Right lung (tissue), 5 donors: Measurements from ENCODE around the gene DIDO1. TPM values are rescaled to one million over a fixed set of nuclear protein-coding genes. Genes with fewer than 3 reads are reported as not detected.
A peak's percentile ranks its signal among the peaks of the same experiment; 100 is the strongest.
"Not testable (repeated sequence)": the region's sequence is repeated elsewhere in the genome, so short reads cannot be mapped to it uniquely, and the experiment has no call there.

Experiments used
- DNase-seq, 2 donors: peaks; one replicate each; pipeline ENCODE4 v3.0.0-alpha.2; 2013
- polyA plus RNA-seq, 5 donors: library from polyadenylated mRNA; unstranded; fragments of 120-200 nt; gene quantifications; one replicate each; pipeline versions ENCODE4 v1.2.1 to v1.2.3, GENCODE V29; 2013; ENCODE audit warnings: inconsistent platforms in 1 of 5, low replicate concordance in 1 of 5; ENCODE audit not compliant: insufficient read length in 5 of 5, insufficient read depth in 1 of 5

Gene DIDO1
- polyA plus RNA-seq, 5 donors, result 55.9 to 61.5 (median 58.6) TPM

GRCh38 chr20:62881662-62882395 is 44.5 kb downstream of the DIDO1 start:
- no peak for DNase-seq

GRCh38 chr20:62880935-62881661 is 45.2 kb downstream of the DIDO1 start:
- no peak for DNase-seq

GRCh38 chr20:62880147-62880934 is 46.0 kb downstream of the DIDO1 start:
- no peak for DNase-seq

- no peak for DNase-seq
These were observed 46.8 kb downstream of the DIDO1 start for GRCh38 chr20:62879275-62880146.

GRCh38 chr20:62878244-62879038 is 47.9 kb downstream of the DIDO1 start:
- DNase-seq, result no peak

GRCh38 chr20:62876902-62877816 is 49.1 kb downstream of the DIDO1 start:
- DNase-seq, result peak in 1 of 2 donors; percentile 63

- DNase-seq, result no peak
These were observed 49.8 kb downstream of the DIDO1 start for GRCh38 chr20:62876501-62876901.

- peak; percentile 77 to 78 for DNase-seq
These were observed 50.6 kb downstream of the DIDO1 start for GRCh38 chr20:62875419-62876361.

GRCh38 chr20:62874964-62875344 is 51.4 kb downstream of the DIDO1 start:
- no peak for DNase-seq

- DNase-seq, result not testable (repeated sequence)
These were observed 52.6 kb downstream of the DIDO1 start for GRCh38 chr20:62873681-62874031.

- DNase-seq, result no peak
These were observed 53.0 kb downstream of the DIDO1 start for GRCh38 chr20:62873280-62873679.

GRCh38 chr20:62872862-62873261 is 53.4 kb downstream of the DIDO1 start:
- DNase-seq, result no peak

GRCh38 chr20:62872184-62872847 is 54.0 kb downstream of the DIDO1 start:
- no peak for DNase-seq

- DNase-seq, result no peak
These were observed 62.1 kb downstream of the DIDO1 start for GRCh38 chr20:62864207-62864606.

GRCh38 chr20:62861726-62862336 is 64.5 kb downstream of the DIDO1 start, which contains the start of gene TCFL5:
Gene TCFL5 (minus strand): TSS chr20:62861822. CDS start chr20:62861670, 152 bp downstream.
- DNase-seq, result peak; percentile 72 to 77

- no peak for DNase-seq
These were observed 65.2 kb downstream of the DIDO1 start for GRCh38 chr20:62860924-62861691.
